HG02759 (cell line): Measurements from ENCODE around the gene DCLK1.

ENCODE experiments used
- ATAC-seq: cut with Tn5 transposase; IDR thresholded peaks from one replicate; pipeline ENCODE4 v1.9.1; 2021; ENCODE audit warnings: mild to moderate bottlenecking, moderate library complexity; ENCODE audit not compliant: unreplicated experiment

DCLK1 gene

DNA sequence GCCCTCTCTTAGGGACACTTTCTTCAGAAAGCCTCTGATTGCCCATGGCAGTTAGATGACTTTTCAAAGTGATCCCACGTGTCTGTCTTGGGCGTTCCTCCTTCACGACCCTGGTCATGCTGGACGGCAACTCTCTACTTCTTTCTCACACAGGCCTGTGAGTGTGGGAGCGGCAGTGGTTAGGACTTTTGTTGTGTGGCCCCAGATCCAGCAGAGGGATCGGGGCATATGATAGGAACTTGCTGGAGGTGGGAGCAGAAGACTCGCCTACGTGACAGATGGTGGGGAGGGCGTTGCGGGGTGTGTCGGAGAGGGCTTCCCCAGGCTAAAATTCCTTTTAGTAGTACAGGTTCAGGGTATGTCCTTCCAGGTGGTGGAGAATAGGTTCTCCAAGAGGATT lies 365.2 kb downstream of the DCLK1 start:
- ATAC-seq, result no peak

DNA sequence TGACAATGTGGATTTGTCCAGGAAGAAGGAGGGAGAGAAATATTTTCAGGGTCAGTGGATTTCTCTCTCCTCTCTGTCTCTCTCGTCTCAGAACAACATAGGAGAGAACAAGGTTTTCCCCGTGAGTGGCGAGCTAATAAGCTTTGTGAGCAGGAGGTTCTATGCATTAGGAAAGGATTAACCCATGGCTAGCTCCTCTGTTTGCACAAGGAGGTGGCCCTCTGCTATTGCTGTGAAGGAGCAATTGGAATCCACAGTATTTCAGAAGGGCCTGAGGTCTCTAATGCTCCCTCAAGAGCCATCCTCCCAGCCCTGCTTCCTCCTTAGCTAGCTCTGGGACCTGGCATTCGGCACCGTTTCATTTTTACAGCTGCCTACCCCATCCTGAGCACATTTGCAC lies 365.8 kb downstream of the DCLK1 start:
- ATAC-seq, result no peak

DNA sequence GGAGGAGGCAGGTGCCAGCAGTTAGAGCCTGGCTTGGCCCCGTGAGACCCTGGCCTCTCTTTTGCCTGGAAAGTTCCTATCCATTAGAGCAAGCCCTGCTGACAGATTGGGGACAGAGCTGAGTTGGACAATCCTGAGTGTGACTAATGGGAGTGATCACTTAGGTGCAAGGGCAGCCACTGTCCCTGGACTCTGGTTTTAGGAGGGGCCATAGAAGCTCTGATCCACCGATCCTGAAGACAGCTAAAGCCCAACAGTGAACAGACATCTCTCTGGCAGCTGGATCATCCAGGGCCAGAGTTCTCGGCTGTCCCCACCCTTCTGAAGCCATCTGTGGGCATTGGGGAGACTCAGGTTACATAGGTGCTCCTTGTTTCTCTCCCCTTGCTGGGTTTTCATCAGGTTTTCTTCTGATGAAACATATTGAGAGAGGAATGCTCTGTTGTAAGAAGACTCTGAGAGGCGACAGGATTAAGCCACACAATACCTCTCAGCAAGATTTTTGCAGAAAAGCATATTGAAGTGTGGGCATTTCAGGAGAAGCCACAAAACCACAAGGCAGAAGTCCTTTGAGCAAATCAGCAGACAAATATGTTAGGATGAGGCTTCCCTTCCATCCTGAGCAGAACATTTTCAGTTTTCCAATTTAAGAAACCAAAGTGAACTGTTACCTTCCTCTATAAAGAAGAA lies 366.7 kb downstream of the DCLK1 start:
- ATAC-seq, result no peak

DNA sequence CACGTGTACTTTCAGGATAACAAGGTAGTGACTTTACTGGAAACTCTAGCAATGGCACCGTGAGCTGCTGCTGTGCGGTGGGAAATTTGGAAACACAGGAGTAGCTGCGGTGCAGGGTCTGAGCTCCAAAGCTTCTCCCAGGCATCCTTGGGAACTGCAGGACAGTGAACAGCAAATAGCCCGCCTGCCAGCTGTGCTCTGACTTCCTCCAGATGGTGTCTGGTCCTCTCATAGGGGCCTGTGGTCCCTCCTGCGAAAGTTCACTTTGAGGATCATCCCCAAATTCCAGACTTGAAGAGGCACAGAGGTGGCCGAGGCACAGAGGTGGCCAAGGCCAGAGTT lies 367.4 kb downstream of the DCLK1 start:
- ATAC-seq, result no peak

DNA sequence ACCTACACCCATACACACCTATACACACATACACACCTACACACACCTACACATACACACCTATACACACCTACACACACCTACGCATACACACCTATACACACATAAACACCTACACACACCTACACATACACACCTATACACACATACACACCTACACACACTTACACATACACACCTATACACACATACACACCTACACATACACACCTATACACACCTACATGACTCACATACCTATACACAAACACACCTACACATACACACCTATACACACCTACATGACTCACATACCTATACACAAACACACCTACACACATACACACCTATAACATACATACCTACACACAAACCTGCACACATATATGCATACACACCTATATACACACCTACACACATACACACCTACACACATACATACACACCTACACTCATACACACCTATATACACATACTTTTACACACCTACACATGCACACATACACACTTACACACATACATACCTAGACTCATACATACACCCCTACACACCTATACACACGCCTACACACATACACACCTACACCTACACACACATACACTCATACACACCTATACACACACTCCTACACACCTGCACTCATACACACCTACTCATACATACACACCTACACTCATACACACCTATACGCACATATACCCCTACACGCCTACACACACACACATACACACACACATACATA lies 368.0 kb downstream of the DCLK1 start:
- ATAC-seq, result no peak

- ATAC-seq, result no peak
Measured at GRCh38 chr13:35761440-35762252, 369.5 kb downstream of the DCLK1 start.

DNA sequence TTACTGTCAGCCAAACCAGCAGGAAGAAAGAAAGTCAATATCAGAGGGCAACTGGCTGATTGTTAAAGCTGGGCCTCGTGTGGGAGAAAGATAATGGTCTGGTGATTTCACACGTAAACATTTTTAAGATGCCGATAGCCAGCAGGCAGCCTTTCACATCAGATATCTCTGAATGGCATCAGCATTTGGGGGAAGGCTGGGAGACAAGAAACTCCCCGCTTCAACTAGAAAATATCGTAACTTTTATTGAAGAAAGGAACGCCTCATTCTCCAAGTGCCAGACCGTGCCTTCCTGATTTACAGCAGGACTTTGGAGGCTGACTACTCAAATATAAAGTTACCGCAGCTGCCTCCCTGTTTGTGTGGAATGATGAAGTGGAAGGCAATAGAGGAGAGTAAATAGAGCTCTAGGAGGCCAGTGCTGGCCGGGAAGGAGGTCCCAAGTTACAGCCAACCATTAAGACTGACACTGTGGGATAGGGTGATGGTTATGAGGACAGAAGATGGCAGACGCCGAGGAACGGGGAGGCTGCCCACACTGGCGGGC lies 370.4 kb downstream of the DCLK1 start:
- no peak for ATAC-seq

DNA sequence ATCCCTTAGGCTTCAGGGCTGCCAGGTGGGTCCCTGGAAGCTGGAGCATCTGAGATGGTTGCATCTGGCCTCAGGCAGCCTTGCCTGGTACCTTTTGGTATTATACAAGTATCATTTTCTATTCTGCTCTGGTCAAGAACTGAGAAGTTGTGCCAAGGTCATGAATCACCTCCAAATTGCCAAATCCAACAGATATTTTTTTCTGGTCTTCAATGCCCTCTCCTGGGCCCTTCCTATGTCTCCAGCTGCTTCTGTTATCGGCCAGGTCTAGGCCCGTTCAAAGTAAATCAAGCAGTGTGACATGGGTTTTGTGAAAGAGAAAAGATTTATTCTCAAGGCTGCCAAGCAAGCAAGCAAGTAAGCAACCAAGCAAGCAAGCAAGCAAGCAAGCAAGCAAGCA lies 383.6 kb downstream of the DCLK1 start:
- no peak for ATAC-seq

DNA sequence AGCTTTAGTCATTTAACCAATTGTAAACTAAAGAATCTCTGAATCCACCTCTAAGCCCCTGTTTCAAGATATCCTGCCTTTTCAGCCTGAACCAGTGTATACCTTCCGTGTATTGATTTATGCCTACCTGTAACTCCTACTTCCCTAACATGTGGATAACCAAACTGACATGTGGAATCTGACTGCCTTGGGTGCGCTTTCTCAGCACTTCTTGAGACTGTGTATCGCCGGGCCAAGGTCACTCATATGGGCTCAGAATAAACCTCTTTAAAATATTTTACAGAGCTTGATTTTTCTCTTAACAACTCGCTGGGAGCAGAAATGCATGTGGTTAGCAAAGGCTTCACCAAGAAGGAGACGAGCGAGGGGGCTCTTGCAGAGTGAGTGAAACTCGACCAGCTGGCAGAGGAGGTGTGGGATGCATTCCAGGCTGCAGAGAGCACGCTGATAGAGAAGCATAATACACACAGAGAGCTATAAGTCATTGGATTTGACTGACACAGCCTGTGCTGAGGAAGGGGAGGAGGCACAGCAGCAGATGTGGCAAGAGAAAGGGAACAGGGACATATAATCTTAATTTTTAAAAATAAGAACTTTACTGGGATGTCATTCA lies 386.5 kb downstream of the DCLK1 start:
- ATAC-seq, result no peak

DNA sequence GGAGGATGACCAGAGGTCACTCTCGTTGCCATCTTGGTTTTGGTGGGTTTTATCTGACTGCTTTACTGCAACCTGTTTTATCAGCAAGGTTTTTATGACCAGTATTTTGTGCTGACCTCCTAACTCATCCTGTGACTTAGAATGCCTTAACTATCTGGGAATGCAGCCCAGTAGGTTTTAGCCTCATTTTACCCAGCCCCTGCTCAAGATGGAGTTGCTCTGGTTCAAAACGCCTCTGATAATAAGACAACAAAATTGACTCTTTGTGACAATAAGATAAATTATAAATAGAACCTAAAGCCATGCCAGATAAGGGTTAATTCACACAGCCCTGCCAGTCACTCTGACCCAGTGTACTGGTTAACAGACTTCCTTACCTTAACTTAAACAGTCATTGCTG lies 387.0 kb downstream of the DCLK1 start:
- no peak for ATAC-seq

DNA sequence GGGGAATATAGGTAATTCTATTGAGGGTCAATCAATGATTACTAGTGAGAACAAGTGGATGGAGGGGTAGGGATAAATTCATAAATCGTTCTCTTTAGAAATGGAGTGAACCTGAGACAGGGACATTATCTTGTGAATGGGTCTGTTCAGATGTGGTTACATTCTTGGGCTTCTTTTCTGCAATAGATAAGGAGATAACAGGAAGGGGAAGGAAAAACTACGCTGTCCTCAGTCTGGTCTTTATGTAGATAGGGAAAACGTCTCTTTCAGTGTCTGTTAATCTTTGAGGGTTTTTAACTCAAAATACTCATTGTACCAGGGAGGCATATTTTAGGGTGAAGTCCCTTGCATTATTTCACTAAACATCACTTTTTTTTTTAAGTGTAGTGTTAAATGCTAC lies 388.0 kb downstream of the DCLK1 start:
- ATAC-seq, result no peak

DNA sequence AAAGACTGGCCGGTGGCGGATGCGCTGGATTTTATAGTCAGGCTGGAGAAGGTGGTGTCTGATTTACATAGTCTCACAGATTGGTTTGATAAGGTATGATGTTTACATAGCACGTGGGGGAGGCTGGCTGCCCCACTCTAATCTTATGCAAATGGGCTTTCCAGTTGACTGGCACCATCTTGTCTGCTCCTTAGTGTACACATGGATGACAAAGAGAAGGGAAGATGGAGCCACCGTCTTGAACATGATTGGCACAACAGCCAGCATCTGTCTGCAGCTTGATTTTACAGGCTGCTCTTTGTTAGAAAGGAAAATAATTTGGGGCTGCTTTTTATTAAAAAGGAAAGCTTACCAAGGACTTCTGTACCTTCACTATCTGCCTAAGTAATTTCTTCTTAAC lies 389.5 kb downstream of the DCLK1 start:
- no peak for ATAC-seq

GRCh38 chr13:35736876-35737275 lies 394.3 kb downstream of the DCLK1 start:
- ATAC-seq, result no peak

GRCh38 chr13:35733827-35734226 lies 397.4 kb downstream of the DCLK1 start:
- no peak for ATAC-seq

- no peak for ATAC-seq
Measured at GRCh38 chr13:35732565-35732964, 398.6 kb downstream of the DCLK1 start.

GRCh38 chr13:35731471-35731870 lies 399.7 kb downstream of the DCLK1 start:
- no peak for ATAC-seq

DNA sequence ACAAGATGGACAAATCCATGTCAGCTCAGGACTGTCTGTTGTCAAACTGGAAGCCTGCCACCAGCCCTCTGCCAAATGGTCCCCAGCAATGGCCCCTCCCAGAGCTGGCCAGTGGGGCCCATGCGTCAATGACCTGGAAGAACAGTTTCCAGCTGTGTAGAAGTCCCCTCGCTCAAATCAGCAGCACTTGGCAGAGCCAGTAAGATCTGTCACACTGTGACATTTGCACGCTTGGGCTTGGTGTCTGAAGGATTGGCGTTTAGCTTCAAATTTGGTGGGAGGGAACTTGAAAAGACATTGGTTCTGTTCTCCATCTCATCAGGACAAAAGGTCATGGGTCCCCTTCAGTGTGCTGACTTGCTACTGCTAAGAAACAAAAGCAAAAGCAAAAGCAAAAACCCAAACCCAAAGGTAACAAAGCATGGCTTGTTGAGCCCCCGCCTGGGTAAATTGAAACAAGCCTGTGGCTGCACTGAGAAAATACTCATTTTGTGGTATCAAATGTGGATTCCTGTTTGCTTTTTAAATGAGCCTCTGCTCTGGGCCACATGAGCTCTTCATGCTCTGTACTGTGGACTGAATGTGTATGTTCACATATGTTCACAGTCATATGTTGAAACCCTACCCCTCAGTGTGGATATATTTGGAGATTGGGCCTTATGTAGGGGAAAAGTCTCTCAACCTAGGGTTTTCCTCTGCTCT lies 401.1 kb downstream of the DCLK1 start:
- ATAC-seq, result peak; percentile 70

- ATAC-seq, result no peak
Measured at GRCh38 chr13:35727881-35728280, 403.3 kb downstream of the DCLK1 start.

DNA sequence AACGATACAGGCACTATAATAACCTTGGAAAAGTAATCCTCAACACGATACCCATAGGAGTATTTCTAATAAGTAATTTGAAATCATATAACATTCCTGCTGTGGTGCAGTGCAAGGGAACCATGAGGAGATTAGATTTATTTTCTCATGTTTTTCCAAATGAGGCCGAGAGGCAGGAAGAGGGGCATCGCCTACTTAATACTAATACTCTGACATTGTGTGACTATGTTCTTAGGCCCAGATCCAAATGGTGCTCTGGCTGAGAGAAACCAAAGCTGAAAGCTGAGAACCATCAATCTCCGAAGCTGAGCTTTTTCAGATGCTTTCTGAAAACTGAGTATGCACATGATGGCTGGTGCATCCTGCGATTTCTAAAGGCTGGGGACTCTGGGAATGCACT lies 406.7 kb downstream of the DCLK1 start:
- no peak for ATAC-seq

- no peak for ATAC-seq
Measured at GRCh38 chr13:35723821-35724220, 407.4 kb downstream of the DCLK1 start.

DNA sequence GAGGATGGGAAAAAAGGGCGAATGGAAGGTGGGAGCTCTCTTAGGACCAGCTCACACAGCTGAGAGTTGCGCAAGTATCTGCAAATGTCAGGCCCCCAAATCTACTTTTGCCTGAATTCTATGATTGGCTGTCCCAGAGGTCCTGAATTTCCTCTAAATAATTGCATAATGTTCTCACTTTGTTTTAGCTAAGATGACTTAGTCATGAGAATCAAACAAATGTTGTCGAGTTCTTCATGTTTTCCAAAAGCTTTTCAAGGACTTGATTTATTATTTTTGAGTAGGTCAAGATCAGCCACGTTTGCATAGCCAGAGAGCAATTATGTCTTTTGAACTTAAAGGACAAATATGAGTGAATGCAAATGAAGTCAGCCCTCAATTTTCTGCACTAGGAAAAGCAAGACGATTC lies 408.1 kb downstream of the DCLK1 start:
- ATAC-seq, result no peak
